NCI-H345 treated with DMSO at 0.1 percent for 48 hours (cell line): ENCODE data around the gene WDR4.
"Not testable (repeated sequence)": the region's sequence is repeated elsewhere in the genome, so short reads cannot be mapped to it uniquely, and the experiment has no call there.

Experiments used
- DNase-seq: peaks from one replicate; lab custom pipeline; 2025; ENCODE audit not compliant: unreplicated experiment; lab: John Stamatoyannopoulos, UW

Gene WDR4

GRCh38 chr21:42840411-42841155 lies 38.8 kb downstream of the WDR4 start:
- no peak for DNase-seq

GRCh38 chr21:42839271-42840231 lies 39.8 kb downstream of the WDR4 start:
- no peak for DNase-seq

DNA sequence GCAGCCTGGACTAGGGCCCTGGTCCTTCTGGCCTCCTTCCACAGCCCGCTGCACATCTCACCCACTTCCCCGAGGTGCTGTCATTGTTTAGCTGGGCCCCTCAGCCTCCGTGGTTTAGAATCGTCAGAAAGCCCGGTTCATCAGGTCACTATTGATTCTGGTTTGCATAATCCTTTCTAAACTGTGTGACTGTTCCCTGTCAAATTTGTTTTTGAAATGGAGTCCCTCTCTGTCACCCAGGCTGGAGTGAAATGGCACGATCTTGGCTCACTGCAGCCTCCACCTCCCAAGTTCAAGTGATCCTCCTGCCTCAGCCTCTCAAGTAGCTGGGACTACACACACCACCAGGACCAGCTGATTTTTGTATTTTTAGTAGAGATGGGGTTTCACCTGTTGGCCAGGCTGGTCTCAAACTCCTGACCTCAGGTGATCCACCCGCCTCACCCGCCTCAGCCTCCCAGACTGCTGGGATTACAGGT lies 41.1 kb downstream of the WDR4 start:
- not testable (repeated sequence) for DNase-seq

DNA sequence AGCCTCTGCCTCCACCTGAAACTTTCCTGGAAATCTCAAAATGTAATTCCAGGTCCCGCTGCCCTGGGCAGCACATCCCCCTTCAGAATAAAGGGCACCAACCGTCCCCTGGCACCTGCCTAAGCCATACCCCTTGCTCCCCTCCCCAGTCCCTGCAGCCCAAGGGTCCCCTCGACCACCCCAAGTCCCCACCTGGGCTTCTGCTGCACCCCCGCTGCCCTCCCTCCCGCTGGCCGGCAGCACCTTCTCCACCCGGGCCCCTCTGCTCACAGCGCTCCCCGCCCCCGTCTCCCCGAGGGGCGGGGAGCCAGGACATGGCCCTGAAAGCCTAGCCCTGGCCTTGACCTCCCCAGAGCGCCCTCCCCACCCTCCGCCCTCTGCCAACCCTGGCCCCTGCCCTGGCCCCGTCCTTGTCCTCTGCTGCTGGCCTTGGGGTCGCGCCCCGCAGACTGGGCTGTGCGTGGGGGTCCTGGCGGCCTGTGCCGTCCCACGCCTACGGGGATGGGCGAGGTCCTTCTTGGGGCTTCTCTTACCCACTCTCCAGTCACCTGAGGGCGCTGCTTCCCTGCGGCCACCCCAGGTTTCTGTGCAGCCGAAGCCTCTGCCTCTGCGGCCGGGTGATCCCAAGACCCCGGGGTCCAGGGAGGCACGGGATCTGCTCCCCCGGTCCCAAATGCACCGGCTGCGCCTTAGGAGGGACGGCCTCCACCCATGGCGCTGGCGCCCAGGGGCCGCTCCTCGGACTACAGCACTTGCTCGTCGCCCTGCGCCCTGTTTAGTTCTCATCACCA lies 41.7 kb downstream of the WDR4 start:
- DNase-seq, result no peak

DNA sequence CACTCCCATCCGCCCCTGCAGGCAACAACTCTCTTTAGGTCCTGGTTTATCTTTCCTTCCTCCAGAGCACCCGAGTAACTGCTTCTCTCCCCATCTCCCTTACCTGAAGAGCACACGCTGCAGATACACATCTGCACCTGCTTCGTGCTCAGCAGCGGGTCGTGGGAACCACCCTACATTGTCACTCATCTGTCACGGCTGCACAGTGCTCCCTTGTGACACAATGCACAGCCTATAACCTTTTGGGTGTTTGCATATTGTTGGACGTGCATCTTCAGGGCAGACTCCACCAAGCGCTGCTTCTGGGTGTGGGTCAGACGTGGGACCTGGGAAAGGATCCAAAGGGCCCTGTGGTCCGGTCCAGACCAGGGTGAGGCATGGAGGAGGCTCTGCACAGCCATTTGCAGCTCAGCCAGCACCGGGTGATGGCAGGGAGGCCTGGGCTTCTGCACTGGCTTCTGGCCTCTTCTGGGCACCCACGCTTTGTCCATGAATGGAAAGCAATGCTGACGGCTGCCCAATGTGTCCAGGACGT lies 42.5 kb downstream of the WDR4 start:
- DNase-seq, result no peak

DNA sequence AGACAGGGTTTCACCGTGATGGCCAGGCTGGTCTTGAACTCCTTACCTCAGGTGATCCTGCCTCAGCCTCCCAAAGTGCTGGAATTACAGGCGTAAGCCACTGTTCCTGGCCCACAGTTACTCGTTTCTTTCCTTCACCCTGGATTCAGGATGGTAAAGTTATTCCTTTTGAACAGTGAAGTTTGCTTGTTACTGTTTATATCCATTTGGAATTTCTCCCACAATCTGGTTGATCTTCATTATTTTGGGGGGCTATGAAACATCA lies 43.0 kb downstream of the WDR4 start:
- DNase-seq, result no peak

- DNase-seq, result no peak
Observed at GRCh38 chr21:42835611-42836401, 43.5 kb downstream of the WDR4 start.

DNA sequence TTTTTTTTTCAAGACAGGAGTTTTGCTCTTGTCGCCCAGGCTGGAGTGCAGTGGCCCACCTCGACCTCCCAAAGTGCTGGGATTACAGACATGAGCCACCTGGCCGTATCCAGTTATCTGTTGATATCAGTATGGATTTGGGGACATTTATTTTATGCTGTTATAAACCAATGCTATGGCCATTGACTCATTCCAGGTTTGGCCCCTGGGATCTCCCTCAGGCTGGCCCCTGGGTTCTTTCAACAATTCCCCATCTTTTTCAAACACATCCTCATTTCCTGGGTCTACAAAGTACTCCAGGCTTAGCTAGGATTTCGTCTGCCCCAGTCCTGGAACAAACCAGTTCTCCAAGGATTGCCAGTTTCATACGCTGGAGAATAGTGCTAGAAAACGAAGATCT lies 44.1 kb downstream of the WDR4 start:
- no peak for DNase-seq

DNA sequence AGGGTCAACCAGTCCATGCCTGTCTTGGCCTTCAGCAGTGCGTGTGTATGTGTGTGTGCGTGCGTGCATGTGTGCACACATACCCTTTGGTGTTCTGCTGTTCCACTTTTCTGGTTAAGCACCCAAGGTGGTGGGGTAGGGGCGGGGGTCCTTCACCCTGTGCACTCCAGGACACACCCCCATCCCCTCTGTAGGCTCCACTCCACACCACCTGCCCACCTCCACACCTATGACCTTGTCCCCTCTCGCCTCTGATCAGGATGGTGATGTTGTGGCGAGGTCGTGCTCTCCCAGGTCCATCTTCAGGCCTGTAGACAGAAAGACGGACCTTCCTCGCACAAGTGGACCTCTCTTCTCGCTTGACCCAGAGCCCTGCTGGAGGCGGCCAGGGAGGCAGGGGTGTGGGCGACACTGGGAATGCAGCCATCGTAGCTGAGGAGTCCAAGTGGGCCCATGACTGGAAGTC lies 44.6 kb downstream of the WDR4 start:
- no peak for DNase-seq

DNA sequence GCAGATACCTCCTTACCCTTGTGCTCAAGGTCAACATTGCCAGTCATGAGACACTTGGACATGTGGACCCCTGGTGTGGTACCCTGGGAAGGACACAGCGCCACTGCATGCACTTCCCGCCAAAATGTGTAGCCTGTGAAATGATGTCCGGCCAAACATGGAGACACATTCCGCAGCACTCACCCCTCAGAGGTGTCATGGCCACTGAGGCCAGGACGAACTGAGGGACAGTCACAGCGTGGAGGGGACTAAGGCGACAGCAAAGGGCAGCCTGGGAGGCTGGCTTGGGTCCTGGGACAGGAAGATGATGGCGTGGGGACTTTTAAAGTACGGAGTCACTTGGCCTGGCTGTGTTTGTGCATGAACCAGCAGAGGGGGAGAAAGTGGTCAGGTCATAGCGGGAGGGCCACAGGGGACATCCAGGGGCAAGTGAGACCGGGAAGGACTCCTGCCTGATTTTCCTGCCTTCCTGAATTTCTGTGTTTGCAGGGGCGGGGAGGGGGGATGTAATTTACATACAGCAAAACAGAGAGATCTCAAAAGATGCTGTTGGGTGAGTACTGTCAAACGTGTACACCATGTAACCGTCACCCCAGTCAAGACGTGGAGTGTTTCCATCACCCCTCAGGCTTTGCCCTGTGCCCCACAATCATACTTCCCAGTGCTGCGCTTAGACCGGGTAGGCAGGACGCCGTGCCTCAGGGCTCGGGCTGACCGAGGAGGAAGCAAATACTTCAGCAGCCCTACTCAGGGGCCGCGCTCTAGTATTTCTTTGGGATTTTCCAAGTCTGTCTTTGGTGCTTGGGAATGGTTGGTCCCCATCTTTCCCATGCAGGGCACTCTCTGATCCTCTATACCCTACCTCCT lies 45.2 kb downstream of the WDR4 start:
- no peak for DNase-seq

GRCh38 chr21:42833439-42833815 lies 45.9 kb downstream of the WDR4 start:
- no peak for DNase-seq

DNA sequence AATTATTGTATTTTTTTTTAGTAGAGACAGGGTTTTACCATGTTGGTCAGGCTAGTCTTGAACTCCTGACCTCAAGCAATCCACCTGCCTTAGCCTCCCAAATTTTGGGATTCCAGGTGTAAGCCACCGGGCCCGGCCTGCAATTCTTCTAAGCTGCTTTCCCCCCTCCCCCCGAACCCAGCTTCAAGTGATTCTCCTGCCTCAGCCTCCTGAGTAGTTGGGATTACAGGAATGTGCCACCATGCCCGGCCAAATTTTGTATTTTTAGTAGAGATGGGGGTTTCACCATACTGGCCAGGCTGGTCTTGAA lies 47.1 kb downstream of the WDR4 start:
- DNase-seq, result not testable (repeated sequence)

GRCh38 chr21:42830456-42831455 lies 48.6 kb downstream of the WDR4 start:
- no peak for DNase-seq

GRCh38 chr21:42829954-42830353 lies 49.4 kb downstream of the WDR4 start:
- no peak for DNase-seq

DNA sequence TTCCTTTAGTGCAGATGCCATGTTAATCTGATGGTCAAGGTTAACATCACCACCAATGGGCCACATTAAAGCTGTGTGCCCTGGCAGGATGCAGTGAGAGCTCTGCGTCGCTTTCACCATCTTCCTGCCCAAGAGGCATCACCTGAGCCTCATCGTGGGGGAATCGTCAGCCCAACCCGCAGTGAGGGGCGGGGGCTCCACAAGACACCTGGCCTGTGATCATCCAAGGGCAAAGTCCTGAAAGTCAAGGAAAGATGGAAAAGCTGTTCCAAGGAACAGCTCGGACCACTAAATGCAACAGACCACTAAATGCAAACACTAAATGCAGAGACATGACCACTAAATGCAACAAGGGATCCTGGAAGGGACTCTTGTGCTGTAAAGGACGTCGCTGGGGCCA lies 49.9 kb downstream of the WDR4 start:
- DNase-seq, result no peak

- DNase-seq, result no peak
Observed at GRCh38 chr21:42827588-42827987, 51.8 kb downstream of the WDR4 start.

DNA sequence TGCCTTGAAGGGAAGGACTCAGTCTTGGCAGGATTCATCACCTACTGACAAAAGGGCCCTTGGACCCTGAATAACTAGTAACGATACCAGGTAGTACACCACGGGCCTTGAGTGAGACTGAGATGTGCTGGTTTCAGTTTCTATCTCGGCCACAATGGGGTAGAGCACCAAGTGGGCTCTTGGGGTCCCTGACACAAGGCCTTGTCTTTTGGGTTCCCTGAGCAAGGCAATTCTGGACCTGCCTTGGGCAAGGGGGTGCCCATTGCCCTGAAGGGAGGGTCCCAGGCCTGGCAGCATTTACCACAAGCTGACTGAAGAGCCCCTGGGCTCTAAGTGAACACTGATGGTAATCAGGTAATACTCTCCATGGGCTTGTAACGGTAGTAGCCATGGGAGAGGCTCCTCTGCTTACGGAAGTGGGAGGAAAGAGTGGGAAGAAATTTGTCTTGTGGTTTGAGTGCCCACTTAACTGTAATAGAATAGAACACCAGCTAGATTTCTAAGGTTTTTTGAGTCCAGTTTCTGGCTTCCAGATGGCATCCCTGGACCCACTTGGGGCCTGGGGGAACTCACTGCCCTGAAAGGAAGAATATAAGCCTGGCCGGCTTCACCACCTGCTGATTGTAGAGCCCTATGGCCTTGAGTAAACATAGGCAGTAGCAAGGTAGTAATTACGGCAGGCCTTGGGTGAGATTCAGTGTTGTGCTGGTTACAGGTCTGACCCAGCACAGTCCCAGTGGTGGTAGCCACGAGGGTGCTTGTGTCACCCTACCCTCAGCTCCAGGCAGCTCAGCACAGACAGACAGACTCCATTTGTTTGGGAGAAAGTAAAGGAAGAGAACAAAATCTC lies 58.5 kb downstream of the WDR4 start:
- no peak for DNase-seq
